GM21515 (cell line): ENCODE results near the gene CINP.
A peak's percentile ranks its signal among the peaks of the same experiment; 100 is the strongest.
"Not testable (repeated sequence)": the region's sequence is repeated elsewhere in the genome, so short reads cannot be mapped to it uniquely, and the experiment has no call there.

Experiments
- ATAC-seq: cut with Tn5 transposase; IDR thresholded peaks from one replicate; pipeline ENCODE4 v1.9.1; 2021; ENCODE audit not compliant: unreplicated experiment

The CINP gene

DNA sequence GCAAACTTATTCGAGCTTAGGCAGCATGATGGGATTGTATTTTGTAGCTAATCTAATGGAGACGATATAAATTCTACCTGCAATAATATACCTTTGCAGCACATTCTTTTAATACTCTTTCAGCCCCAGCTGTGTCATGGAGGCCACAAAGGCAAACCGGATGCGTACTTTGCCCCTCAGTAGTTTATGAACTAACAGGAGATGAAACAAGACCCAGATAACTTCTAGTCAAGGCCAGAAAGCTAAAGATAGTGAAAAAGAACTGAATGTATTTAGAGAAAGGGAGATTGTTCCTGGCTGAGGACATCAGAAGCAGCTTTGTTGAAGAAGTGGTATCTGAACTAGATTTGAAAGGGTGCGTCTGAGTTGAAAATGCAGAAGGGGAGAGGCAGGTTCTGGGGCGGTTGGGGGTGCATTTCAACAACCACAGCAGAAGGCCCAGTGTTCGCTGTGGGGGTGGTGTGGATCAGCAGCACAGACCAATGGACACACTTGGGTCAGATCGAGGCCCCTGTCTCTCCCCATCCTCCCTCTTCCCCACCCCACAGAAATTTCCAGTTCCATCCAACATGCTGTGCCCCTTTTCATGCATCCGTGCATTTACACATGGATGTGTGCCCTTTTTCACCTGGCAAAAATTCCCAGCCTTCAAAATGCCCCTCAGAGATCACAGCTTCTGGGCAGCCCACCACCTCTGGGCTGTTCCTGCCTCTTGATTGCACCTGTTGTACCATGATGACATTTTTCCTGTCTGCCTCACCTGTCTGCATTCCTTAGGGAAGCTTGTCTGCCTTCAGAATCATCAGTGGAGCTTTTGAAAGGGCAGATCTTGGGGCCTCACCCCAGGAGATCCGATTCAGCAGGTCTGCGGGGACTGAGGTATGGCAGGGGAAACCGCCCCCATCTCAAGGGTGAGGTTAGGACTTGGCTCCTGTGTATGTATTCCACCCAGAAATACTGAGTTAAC, 41.0 kb downstream of the CINP start:
- no peak for ATAC-seq

DNA sequence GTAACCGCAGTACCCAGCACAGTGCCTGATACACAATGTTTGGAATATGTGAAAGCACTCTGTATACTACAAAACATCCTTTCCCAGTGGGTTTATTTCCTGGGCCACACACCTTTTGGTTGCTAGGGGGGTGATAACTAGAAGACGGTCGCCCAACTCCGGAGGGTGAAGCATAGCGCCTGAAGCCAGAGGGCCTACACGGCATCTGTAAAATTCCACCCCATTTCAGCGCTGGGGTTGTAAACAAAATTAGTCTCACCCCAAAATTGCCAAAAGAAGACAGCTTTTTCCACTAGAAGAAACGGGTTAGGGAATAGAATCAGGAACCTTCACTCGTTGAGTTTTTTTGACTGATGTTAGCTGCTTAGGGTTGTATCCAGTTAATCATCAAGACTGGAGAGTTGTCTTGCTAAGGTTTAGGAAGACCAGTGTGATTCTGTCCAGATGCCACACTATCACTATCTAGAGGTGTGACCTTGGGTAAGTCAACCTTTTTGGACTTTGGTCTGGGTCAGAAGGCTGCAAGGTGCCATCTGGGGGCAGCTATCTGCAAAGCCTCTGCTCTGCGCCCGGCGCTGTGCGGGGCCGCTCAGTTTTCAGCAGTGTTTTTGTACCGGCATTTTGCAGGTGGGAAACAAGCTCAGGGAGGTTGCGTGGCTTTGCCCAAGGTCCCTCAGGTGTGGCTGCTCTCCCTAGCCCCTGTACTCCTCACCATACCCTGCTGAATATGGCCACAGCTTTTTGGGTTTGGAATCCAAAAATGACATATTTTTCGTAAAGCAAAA, 41.8 kb downstream of the CINP start:
- no peak for ATAC-seq

DNA sequence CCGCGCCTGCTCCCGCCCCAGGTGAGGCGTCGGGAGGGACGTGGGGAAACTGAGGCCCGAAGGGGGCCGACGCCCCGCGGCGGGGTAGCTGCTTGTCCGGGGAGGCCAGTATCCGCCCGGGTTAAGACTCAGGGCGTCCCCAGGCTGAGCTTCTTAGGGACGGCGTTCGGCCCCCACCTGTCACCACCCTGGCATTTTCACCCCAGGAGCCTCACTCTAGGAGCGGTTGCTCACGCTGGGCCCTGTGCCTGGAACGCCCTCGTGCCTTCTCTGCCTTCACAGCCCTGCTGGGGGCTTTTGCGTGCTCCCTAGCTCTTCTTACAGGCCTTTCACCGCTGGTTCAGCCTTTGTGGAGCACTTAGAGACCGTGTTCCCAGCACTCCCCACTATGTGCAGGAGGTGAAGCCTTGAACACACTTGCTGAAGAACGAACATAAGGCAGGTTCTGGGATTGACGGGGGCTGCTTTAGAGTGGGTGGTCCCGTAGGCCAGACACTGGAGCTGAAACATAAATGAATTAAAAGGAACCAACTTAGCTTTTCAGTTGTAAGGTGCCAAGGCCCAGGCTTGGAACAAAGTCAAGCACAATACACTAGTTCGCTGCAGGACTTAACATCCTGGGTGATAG, 42.5 kb downstream of the CINP start:
- peak; percentile 15 for ATAC-seq

- peak; percentile 53 for ATAC-seq
These were observed 43.2 kb downstream of the CINP start, which contains the start of gene ZNF839 for GRCh38 chr14:102319351-102320032. Gene ZNF839, plus strand, starts transcription at chr14:102319746. Its CDS starts 20 bp downstream, at chr14:102319766.

- ATAC-seq, result no peak
These were observed 43.9 kb downstream of the CINP start for GRCh38 chr14:102318781-102319276.

DNA sequence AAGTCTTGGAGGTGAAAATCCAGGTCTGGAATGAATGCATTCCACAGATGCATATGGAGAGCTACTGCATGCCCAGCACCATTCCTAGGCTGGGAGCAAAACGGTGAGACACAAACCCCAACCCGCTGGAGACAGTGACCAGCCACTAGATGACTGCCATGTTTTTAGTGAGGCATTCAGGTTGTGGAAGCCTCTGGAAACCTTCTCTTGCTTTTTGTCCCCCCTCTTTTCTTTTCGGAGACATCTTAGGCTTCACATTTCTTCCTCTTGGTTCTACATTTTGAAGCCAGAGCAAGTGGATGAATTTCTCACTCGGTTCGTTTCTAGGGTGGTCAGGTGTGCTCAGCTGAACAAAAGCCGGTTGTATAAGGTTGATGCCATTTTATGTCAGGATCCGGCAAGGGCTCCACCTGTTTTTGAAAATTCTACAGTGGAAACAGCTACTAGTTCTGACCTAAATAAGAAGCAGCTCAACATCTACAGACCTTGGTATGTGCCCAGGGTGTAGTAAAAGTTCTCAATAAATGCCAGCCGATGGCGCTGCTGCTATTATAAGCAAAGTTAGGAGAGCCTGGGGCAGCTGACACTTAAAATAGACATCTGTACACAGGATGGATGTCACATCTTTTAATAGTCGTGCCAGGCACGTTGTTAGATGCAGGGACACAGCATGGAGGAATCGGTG, 45.0 kb downstream of the CINP start:
- no peak for ATAC-seq

DNA sequence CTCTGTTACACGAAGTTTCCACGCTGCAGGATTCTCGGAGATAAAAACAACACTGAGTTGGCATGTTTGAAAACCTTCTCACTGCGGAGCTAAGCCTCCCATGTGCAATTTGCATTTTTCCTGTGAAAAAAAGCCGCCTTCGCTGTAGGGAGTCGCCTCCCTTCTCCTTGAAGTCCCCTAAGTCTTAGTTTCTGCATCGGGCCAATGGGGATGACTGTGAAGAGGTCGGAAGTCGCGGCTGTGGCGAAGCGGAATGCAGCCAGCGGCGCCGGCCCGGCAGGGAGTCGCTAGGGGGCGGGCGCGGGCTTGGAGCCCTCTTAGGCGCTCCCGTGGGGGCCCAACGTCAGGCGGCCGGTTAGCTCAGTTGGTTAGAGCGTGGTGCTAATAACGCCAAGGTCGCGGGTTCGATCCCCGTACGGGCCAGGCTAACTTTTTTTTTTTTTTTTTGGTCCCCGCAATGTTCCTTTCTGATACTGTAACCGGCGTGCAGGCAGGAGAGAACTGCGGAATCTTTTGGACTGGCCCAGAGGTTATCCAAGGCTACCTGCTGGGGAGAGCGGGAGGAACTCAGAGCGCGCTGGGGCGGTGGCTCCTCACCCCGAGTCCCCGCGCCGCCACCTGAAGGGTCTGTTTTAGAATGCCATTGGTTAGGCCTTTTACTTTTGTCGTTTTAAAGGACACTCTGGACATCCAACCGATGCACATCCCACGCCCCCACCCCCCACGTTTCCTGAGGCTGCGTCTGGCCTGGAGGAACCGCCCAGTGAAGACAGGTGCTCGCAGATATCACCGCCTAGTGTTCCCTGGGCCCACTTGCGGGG, 45.7 kb downstream of the CINP start:
- ATAC-seq, result peak; percentile 65

- ATAC-seq, result no peak
These were observed 46.4 kb downstream of the CINP start for GRCh38 chr14:102316338-102316742.

- no peak for ATAC-seq
These were observed 47.6 kb downstream of the CINP start for GRCh38 chr14:102315121-102315520.

GRCh38 chr14:102314242-102315011, 48.3 kb downstream of the CINP start:
- peak; percentile 54 for ATAC-seq

- ATAC-seq, result peak; percentile 93
These were observed 57.8 kb downstream of the CINP start, which contains the start of gene MOK for GRCh38 chr14:102304611-102305506. Gene MOK, minus strand, starts transcription at chr14:102305164. Its CDS starts 196 bp downstream, at chr14:102304968.

GRCh38 chr14:102303664-102304063, 59.0 kb downstream of the CINP start:
- no peak for ATAC-seq

DNA sequence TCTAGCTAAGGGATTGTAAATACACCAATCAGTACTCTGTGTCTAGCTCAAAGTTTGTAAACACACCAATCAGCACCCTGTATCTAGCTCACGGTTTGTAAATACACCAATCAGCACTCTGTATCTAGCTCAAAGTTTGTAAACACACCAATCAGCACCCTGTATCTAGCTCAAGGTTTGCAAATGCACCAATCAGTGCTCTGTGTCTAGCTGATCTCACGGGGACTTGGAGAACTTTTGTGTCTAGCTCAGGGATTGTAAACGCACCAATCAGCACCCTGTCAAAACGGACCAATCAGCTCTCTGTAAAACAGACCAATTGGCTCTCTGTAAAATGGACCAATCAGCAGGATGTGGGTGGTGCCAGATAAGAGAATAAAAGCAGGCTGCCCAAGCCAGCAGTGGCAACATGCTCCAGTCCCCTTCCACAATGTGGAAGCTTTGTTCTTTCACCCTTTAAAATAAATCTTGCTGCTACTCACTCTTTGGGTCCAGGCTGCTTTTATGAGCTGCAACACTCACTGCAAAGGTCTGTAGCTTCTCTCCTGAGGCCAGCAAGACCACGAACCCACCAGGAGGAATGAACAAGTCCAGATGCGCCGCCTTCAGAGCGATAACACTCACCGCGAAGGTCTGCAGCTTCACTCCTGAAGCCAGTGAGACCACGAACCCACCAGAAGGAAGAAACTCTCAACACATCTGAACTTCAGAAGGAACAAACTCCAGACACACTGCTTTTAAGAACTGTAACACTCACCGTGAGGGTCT, 64.2 kb downstream of the CINP start:
- ATAC-seq, result not testable (repeated sequence)
